NCI-H748 treated with DMSO at 0.1 percent for 48 hours (cell line): ENCODE measurements around the gene NCOA4.
"Not testable (repeated sequence)": the region's sequence is repeated elsewhere in the genome, so short reads cannot be mapped to it uniquely, and the experiment has no call there.

Source experiments
- DNase-seq: peaks from one replicate; lab custom pipeline; 2025; lab: John Stamatoyannopoulos, UW

Gene NCOA4

DNA sequence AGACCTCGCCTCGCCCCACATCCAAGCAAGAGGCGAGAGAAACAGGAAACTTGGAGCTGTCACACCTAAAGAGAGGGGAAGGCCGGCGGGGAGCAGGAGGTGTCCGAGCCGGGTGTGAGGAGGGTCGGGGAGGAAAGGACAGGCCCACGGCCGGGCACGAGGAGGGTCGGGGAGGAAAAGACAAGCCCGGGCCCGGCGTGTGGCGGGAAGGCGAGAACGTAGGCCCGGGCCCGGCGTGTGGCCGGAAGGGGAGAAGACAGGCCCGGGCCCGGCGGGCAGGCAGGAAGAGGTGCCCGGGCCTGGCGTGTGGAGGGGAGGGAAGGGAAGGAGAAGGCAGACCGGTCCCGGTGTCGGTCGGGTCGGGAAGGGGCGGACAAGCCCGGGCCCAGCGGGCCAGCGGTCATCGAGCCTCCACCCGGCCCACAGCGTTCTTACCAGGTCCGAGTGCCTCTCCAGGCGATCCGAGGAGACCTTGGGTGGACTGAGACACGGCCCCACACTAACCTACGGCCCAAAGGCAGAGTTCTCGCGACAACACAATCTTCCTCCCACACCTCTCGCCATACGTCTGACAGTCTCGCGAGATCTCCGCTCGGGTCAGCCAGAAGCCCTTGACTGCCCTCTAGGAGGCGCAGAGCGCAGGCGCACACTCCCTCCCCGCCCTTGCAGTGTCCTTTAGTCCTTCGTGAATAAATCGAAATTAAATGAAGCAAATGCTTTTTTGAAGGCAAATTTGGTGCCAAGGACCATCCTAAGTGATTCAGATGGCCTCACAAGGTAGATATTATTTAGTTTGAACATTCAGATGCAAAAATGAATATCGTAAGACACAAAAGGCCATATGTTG, at the start of gene NCOA4:
Gene NCOA4 (minus strand): TSS at position 533 of the 847 bp plus-strand sequence. CDS start 13,943 bp downstream, outside the sequence.
- DNase-seq: peak; percentile 81

DNA sequence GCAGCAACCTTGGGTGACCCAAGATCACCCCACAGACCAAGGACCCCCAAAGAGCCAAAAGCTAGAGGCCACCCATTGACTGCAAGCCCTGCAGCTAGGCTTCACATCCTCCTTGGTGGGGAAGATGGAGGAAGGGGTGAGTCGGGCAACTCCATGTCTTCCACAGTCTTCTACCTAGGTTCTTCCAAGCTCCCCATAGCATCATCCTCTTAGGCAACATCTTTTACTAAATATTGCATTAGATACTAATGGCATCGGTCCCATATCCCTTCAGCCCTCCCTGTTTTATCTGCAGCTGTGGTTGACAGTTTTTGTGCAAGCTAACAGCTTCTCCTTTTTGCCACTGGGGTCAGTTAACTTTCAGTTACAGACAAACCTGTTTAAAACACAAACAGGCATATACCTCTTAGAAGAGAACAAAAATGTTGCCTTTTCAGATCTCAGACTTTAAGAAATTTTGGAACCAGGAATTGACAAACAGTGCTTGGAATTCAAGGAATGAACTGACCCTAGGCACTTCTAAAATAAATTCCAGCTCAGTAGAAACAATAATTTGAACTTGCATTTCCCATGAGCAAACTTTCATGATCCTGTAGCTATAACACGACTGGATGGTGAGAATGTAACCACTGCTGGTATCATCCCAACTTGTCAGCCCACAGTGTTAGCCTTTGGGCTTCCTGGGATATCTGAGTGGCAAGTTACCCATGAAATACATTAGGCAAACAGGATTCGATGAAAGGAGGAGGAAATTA, 49.6 kb upstream of the NCOA4 start:
- no peak for DNase-seq

DNA sequence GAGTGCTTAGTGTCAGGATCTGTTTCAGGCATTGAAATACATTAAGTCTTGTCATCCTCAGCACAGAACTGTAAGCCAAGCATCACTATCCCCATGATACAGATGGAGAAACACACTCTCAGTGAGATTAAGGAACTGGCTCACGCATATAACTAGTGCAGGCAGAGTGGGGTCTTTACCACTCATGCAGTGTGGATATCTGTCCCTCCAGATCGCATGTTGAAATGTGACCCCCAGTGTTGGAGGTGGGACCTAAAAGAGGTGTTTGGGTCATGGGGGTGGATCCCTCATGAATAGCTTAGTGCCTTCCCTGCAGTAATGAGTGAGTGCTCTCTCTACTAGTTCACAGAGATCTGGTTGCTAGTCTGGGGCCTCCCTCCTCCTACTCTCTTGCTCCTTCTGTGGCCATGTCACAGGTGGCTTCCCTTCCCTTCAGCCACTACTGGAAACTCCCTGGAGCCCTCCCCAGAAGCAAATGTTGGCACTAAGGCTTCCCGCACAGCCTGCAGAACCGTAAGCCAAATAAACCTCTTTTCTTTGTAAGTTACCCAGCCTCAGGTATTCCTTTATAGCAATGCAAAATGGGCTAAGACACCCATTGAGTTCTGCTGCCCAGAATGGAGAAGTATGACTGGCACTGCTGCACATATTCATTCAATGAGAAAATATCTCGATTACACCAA, 47.4 kb upstream of the NCOA4 start:
- no peak for DNase-seq

DNA sequence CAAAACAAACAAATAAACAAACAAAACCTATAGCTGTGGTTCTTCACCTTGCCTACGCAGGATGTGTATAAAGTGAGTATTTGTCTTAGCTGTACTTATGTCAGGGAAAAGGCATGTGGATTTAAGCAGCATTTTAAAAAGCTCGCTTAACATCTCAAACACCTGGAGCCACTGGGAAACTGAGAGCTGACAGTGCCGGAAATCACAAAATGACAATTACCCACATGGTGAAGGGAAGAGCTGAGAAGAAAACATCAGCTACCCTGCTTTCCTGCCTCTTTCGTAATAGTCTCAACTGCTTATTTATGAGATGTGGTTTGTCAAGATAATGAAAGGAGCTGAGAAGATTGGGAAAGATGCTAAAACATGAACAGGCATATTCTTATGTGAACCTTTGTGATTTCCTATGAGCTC, 46.7 kb upstream of the NCOA4 start:
- no peak for DNase-seq

DNA sequence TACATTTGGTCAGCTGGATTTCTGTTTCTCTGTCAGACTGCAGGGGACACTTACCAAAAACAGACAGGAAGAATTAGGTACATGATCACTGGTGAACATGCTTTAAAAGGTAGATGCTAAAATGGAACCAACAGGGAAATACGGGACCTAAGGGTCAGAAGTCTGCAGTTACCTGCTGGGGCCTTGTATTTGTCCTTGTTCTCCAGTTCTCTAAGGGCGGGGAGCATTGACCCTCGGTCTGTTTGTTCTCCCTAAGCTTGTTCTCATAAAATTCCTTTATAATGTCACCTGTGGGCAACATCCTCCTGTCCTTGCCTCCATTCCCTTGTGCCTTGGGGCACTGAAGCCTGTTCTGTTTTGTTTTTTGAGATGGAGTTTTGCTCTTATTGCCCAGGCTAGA, 45.4 kb upstream of the NCOA4 start:
- no peak for DNase-seq

DNA sequence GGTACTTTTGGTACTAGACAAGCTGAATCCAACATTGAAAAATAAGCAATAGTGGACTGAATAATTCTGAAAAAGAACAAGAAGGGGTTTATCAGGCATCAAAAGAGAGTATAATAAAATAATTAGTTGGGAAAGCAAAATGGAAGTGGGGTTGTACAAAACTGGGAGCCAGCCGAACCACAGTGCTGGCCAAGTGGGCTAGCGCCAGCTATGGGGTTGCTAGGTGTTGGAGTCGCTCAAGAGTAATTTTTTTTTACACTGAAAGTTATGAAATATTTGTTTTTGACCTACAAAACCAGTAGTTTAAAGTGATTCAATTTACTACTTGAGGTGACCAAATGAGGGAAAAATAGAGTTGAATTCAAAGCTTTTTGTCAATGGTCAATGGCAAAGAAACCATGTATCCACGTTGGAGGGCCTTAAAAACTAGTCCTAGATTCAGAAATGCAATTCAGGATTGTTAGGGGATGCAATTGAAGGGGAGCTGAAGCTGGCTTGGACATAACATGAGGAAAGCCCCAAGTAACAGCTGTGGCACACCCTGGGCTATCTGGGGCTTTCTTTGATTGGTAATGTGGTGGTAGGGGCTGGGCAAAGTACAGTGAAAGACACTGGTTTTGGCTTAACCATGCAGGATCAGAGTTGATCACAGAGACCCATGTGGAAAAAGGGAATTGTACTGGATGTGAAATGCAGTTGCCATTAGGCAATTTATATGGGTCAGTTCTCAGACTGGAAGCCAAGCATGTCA, 43.9 kb upstream of the NCOA4 start:
- no peak for DNase-seq

DNA sequence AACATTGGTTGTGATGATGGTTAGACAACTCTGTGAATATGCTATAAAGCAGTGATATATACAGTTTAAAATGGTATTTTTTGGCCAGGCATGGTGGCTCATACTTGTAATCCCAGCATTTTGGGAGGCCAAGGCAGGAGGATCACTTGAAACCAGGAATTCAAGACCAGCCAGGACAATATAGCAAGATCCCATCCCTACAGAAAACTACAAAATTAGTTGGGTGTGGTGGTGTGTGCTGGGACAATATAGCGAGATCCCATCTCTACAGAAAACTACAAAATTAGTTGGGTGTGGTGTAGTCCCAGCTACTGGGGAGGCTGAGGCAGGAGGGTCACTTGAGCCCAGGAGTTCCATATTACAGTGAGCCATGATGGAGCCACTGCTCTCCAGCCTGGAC, 43.1 kb upstream of the NCOA4 start:
- DNase-seq: no peak

DNA sequence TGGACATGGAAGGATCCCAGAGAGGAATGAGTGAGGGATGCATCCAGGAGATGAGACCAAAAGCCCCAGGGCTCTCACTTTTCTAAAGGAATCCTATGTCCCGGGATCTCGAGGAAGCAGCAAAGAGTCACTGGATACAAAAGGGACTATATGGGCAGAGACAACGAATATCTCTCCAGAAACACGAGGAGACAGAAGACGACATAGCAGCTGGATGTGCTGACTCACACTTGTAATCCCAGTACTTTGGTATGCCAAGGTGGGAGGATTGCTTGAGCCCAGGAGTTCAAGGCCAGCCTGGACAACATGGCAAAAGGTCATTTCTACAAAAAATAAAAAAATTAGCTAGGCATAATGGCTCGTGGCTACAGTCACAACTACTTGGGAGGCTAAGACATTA, 40.3 kb upstream of the NCOA4 start:
- DNase-seq: no peak

DNA sequence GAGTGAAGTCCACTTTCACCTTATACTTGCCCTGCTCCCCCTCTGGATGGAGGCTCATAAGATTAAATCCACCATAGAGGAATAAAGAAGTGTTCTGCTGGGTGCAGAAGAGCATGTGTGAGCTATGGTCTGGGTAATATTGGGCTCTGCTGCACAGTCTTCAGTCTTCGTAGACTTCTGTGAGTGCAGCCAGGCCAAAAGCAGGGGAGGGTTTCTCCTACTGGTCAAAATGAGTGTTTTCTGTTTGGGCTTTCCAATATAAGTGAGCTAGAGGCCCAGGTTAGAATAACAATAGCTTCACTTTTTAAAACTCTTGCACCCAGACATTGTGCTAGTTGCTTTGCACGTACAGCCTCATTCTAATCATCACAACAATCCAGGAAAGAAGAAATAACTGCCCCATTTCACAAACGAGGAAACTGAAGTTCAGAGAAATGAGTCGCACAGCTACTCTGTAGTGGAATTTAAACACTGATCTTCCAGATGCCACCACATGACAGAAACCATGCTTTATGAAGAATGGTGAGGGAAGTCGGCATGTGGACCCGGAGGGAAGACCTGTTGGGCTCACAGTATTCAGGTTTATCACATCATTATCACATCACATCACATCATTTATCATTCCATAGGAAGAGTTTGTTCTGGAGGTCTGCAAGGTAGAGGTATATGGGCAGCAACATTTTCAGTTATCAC, 39.5 kb upstream of the NCOA4 start:
- no peak for DNase-seq

DNA sequence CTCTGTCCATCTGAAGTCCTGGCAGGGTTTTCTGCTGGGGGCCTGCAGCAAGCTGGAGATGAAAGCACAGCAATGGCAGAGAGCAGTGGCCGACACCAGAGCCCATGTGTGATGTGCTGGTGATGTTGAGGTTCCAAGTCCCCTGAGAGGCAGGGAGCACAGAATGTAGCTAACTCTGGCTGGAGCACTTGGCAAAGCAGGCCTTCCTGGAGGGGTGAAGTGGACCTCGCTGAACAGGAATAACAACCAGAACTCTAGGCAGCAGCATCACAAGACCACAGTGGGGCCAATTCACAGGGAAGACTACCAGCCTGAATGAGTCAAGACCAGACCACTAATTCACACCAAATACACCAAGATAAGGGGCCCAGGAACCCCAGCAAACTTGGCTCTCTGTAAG, 38.5 kb upstream of the NCOA4 start:
- no peak for DNase-seq

DNA sequence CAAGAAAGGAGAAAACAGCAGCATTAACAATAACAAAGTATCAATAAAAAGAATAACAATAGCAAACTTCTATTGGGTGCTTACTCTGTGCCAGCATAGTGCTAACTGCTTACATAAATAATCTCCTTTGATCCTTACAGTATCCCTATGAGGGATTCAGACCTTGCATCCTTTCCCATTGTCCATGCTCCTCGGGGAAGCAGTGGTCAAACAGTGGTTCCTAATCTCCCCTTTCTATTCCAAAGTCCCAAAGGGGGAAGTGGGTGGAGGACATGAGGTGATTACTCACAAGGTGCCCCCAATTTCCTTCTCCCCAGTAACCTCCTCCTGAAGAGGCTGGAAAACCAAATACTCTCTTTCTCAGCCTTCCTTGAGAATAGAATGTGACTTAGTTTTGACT, 37.7 kb upstream of the NCOA4 start:
- no peak for DNase-seq

DNA sequence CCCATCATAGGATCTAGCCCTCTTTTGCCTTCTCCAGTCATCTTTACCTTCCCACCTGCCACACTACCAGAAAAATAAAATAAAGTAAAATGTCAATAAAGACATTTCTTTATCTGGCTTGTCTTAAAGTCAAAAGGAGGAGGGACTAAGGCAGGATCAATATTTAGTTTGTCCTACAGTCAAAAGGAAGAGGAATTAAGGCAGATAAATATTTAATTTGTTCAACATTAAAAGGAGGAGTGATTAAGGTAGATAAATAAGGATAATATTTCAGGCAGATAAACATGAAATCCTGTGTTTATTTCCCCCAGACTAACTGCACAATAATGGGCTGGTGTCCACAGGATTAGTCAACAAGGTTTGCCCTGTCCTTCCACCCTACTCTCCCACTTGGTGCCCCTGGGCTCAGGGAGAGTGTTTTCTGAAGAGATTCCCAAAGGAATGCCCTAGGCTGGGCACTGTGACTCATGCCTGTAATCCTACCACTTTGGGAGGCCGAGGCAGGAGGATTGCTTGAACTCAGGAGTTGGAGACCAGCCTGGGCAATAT, 33.9 kb upstream of the NCOA4 start:
- DNase-seq: no peak

DNA sequence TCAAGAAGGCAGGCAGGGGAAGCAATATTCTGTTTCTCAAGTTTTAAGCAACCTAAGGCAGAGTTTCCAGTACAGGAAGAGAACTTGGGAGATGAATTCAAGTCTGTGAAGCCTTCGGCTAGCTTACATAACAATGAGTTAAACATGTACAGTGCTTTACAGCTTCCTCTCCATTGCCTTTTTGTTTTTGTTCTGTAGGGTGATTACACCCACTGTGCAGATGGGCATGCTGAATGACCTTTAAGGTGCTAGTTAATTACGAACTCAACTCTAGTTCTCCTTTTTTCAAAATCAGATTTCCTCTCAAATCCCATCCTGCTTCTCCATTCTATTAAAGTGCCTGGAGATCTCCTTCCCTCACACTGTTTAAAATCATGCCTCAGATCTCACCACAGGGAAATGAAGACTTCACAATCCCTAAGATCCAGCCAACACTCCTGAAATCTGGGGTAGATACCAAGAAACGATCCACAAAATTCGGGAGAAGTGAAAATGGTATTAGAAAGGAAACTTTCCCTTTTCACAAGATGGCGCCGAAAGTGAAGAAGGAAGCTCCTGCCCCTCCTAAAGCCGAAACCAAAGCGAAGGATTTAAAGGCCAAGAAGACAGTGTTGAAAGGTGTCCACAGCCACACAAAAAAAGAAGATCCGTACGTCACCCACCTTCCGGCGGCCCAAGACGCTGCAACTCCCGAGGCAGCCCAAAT, 32.5 kb upstream of the NCOA4 start:
- DNase-seq: no peak

DNA sequence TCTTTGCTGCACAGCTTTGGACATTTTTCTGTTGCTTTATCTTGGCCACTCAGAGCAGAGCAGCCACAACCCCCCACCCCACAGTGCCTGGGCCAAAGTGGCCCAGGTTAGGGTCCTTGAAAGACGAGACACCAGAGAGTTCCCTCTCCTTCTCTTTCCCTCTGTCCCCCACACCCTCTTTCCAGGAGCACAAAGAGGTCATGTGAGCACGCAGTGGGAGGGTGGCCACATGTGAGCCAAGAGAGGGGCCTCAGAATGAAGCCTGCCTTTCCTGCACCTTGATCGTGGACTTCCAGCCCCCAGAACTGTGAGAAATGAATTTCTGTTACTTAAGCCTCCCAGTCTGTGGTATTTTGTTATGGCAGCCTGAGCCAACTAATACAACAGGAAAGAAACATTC, 30.3 kb upstream of the NCOA4 start:
- no peak for DNase-seq

DNA sequence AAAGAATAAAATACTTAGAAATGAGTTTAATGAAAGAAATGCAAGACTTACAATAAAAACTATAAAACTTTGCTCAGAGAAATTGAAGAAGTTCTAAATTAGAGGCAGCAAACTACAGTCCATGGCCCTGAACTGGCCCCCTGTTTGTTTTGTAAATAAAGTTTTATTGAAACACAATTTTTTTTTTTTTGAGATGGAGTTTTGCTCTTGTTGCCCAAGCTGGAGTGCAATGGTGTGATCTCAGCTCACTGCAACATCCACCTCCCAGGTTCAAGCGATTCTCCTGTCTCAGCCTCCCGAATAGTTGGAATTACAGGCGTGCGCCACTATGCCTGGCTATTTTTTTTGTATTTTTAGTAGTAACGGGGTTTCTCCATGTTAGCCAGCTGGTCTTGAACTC, 27.5 kb upstream of the NCOA4 start:
- DNase-seq: not testable (repeated sequence)

DNA sequence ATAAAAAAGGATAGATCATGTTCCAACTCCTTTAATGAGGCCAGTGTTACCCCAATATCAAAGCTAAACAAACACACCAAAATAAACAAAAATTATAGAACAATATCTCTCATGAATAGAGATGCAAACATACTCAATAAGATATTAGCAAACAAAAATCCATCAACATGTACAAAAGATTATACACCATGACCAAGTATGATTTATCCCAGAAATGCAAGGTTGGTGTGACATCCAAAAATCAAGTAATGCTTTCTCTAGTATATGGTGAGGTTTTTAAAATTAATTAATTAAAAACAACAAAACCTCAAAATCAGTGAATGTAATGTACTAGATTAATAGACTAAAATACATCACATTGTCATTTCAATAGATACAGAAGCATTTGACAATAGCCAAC, 26.6 kb upstream of the NCOA4 start:
- no peak for DNase-seq

DNA sequence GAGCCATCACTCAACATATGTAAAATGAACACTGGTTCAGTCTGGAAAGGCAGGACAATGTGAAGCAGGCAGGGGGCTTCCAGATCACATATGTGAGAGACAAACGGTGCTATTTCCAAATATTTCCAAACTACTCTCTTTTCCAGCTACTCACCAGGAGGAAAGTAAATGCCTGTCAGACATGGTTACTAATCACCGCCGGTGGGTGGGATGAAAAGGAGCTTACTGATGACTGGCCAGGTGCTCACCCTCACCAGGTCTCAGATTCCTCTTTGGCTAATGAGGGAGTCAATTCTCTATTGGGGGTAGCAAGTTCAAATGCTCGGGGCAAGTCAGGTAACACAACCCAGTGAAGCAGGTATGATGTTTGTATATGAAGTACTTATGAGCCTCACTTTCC, 25.3 kb upstream of the NCOA4 start:
- no peak for DNase-seq

DNA sequence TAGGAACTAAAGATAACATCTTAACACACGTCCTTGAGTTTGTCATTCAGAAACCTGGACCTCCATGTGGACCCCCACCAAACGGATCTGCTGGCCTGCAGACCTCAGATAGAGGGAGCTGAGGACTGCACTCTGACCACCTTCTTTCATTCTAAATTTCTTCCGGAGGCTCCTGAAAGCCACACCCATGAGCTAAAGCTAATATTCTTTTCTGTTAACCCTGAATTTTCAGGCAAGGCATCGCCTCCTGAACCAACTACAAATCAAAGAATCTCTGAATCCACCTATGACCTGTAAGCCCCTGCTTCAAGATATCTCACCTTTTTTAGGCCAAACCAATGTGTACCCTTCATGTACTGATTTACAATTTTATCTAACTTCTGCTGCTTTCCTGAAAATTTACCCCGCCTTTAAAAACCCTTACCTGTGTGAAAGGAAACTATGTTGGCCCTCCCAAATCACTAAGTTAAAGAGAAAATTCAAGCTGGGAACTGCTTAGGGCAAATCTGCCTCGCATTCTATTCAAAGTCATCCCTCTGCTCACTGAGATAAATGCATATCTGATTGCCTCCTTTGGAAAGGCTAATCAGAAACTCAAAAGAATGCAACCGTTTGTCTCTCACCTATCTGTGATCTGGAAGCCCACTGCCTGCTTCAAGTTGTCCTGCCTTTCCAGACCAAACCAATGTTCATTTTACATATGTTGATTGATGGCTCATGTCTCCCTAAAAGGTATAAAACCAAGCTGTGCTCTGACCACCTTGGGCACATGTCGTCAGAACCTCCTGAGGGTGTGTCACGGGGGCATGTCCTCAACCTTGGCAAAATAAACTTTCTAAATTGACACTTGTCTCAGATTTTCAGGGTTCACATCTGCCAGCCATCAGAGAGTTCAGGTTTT, 23.4 kb upstream of the NCOA4 start:
- no peak for DNase-seq

DNA sequence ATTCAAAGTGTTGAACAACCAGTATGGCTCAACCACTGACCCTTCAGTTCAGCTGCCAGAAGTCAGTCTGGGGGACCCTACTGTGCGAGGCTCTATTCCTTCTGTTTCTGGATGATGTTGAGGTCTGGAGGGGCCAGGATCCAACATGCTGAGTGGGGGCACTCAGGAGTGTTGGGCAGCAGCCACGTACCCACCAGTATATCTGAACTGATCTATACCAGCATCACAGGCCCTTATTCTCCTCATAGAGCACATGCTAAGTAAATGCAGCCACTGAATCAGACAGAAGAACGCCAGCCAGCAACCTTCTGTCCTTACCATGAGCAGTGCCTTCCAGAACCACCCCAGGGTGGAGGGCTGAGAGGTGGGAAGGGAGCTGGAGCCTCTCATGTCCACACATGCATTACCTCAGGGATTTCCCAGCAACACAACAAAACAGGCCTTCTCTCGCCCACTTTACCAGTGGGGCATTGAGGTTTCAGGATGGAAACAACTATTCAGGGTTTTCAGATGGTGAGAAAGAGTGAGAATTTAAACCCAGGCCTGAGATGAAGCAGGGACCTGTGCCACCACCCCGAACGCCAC, 22.5 kb upstream of the NCOA4 start:
- DNase-seq: no peak
